BLaER1 treated with 17β-estradiol and CSF1 and Interleukin-3, amounts not matched to agents 10 nM and 100 nM (cell line): ENCODE data around the gene CNN1.

ENCODE experiments used
- H3K27ac ChIP-seq, 11 experiments: shearing (Covaris generic); formaldehyde crosslinking; 2 replicates each; pipeline ENCODE4 v1.8.1; 2022
- H3K27me3 ChIP-seq, 11 experiments: shearing (Covaris generic); formaldehyde crosslinking; 2 replicates each; pipeline ENCODE4 v1.8.1; 2022
- H3K36me3 ChIP-seq, 11 experiments: shearing (Covaris generic); formaldehyde crosslinking; 2 replicates each; pipeline ENCODE4 v1.8.1; 2022
- H3K4me1 ChIP-seq, 10 experiments: shearing (Covaris generic); formaldehyde crosslinking; 2 replicates each; pipeline ENCODE4 v1.8.1; 2022
- H3K4me2 ChIP-seq, 11 experiments: shearing (Covaris generic); formaldehyde crosslinking; 2 replicates each; pipeline ENCODE4 v1.8.1; 2022
- H3K4me3 ChIP-seq, 10 experiments: shearing (Covaris generic); formaldehyde crosslinking; 2 replicates each; pipeline ENCODE4 v1.8.1; 2022
- H3K9ac ChIP-seq, 11 experiments: shearing (Covaris generic); formaldehyde crosslinking; 2 replicates each; pipeline ENCODE4 v1.8.1; 2022
- H3K9me3 ChIP-seq, 11 experiments: shearing (Covaris generic); formaldehyde crosslinking; replicated peaks in 1 of 11; 2 replicates each; pipeline ENCODE4 v1.8.1; 2022
- H4K20me1 ChIP-seq, 11 experiments: shearing (Covaris generic); formaldehyde crosslinking; 2 replicates each; pipeline ENCODE4 v1.8.1; 2022
- Cebpa-rat ChIP-seq, 11 experiments: shearing (Covaris generic); IDR thresholded peaks; 2 replicates each; pipeline ENCODE4 v1.8.1; 2022

CNN1 gene

GRCh38 chr19:11504502-11505031 is 34.1 kb upstream of the CNN1 start:
- peaks cover 0 to 13% (median 0%) of the 10 kb centered on the region in 11 experiments; a peak in 4 of 22 replicates for H4K20me1 ChIP-seq
- no peaks in the 10 kb centered on the region for H3K27me3 ChIP-seq
- peaks cover 0 to 27% (median 4%) of the 10 kb centered on the region in 11 experiments; a peak in 9 of 22 replicates for H3K36me3 ChIP-seq
- H3K4me3 ChIP-seq: peak overlapping the region; percentile 76 to 97 (median 86)
- H3K9me3 ChIP-seq: no peaks in the 10 kb centered on the region
- peak overlapping the region; percentile 82 to 94 (median 89); a peak in 20 of 22 replicates for H3K9ac ChIP-seq
- peak overlapping the region; percentile 73 to 99 (median 91) for H3K4me2 ChIP-seq
- H3K4me1 ChIP-seq: peaks cover 18 to 27% (median 22%) of the 10 kb centered on the region in 10 experiments
- TF ChIP-seq Cebpa-rat (IDR thresholded peaks at IDR 0.05): no peak
- peak overlapping the region in 8 of 11 experiments; percentile 12 to 91 (median 87); a peak in 7 of 22 replicates for H3K27ac ChIP-seq

DNA sequence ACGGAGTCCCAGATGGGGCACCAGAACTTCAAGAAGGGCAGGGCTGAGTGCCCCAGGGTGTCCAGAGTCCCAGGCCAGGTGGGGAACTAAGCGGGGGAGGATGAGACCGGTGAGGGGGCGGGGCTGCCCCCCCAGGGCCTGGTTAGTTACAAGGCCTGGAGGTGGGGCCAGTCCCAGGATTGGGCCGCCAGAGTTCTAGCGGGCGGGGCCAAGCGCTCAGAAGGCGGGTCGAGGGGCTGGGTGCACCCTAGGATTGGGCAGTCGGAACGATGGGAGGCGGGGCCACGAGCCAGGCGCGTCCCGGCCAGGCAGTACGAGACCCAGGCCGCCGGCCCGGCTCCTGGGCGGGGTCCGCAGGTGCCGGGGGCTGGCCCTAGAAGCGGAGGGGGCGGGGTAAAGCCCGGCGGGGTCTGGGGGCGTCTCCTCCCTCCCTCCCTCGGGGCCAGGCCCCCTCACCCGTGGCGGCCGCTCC is 33.6 kb upstream of the CNN1 start:
- H3K9ac ChIP-seq: peak overlapping the region; percentile 82 to 94 (median 89)
- H3K27ac ChIP-seq: peak overlapping the region; percentile 78 to 92 (median 88)
- peaks cover 0 to 8% (median 0%) of the 10 kb centered on the region in 11 experiments; a peak in 3 of 22 replicates for H4K20me1 ChIP-seq
- H3K4me3 ChIP-seq: peak overlapping the region; percentile 76 to 97 (median 86)
- H3K4me1 ChIP-seq: peaks cover 18 to 27% (median 22%) of the 10 kb centered on the region in 10 experiments
- H3K4me2 ChIP-seq: peak overlapping the region; percentile 73 to 99 (median 91)
- no peak for TF ChIP-seq Cebpa-rat (IDR thresholded peaks at IDR 0.05)
- peaks cover 0 to 28% (median 4%) of the 10 kb centered on the region in 11 experiments; a peak in 9 of 22 replicates for H3K36me3 ChIP-seq
- H3K9me3 ChIP-seq: no peaks in the 10 kb centered on the region
- H3K27me3 ChIP-seq: no peaks in the 10 kb centered on the region

DNA sequence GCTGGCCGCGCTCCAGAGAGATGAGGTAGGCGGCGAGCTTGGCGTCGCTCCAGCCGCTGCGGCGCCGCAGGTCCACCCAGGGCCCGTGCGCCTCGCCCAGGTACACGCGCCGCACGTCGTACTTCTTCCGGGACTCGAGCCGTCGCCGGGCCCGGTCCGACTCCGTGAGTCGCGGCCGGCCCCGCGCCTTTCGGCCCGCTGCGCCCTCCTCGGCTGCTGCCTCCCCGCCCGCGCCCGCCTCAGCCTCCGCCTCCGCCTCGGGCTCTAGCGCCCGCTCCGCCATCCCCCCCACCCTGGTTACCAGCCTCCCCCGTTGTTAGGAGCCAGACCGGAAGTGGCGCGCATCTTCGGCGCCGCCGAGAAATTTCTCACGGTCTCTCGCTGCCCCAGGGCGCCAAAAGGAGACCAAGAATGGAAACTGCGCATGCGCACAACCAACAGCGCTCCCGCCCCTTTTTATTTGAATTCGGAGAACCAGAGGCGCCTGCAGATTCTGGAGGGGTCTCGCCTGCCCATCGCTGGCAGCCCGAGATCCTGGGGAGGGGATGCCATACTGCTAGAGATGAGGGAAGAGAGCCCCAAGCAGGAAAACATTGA is 33.0 kb upstream of the CNN1 start, which contains the start of gene ZNF653:
Gene ZNF653 (minus strand): TSS at position 336 of the 597 bp plus-strand sequence. CDS start 53 bp downstream, at position 283.
- Histone ChIP-seq H3K4me2 (peak within 1 kb of the TSS; percentile 88 to 99 (median 91)), H3K9me3 (no peaks in the 10 kb centered on the region), H3K27me3 (no peaks in the 10 kb centered on the region), H3K4me1 (peaks cover 18 to 27% (median 22%) of the 10 kb centered on the region in 10 experiments), H3K27ac (peak within 1 kb of the TSS; percentile 78 to 92 (median 88)), H3K36me3 (peaks cover 0 to 33% (median 6%) of the 10 kb centered on the region in 11 experiments; a peak in 9 of 22 replicates), H4K20me1 (peaks cover 0 to 7% (median 0%) of the 10 kb centered on the region in 11 experiments; a peak in 2 of 22 replicates), H3K9ac (peak within 1 kb of the TSS; percentile 82 to 94 (median 89)), H3K4me3 (peak within 1 kb of the TSS; percentile 76 to 97 (median 86))
- TF ChIP-seq Cebpa-rat (IDR thresholded peaks at IDR 0.05): no peak

DNA sequence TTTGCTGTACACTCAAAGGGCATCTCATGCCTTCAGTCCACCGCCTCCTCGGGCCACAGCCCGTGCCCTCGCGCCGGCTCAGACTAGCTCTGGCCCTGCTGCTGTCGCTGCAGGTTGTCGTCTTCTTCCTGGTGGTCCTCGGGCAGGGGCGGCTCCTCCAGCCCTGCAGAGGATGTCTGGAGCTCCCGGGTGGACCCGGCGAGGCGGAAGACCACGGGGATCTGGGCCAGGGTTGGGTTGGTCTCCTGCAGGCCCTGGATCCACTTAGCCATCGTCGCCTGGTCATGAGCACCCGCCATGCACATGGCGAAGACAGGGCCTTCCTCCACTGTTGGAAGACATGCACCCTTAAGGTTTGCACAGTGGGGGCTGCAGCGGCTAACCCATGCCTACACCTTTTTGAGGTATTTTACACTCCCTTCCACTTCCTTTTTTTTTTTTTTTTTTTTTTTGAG is 32.5 kb upstream of the CNN1 start:
- no peak for TF ChIP-seq Cebpa-rat (IDR thresholded peaks at IDR 0.05)
- no peaks in the 10 kb centered on the region for H3K9me3 ChIP-seq
- peaks cover 18 to 27% (median 22%) of the 10 kb centered on the region in 10 experiments for H3K4me1 ChIP-seq
- peak overlapping the region; percentile 77 to 99 (median 91) for H3K4me2 ChIP-seq
- peaks cover 0 to 33% (median 8%) of the 10 kb centered on the region in 11 experiments; a peak in 16 of 22 replicates for H3K36me3 ChIP-seq
- H4K20me1 ChIP-seq: peaks cover 0 to 7% (median 0%) of the 10 kb centered on the region in 11 experiments; a peak in 2 of 22 replicates
- peak overlapping the region; percentile 82 to 94 (median 89); a peak in 21 of 22 replicates for H3K9ac ChIP-seq
- H3K27ac ChIP-seq: peak overlapping the region in 9 of 11 experiments; percentile 82 to 92 (median 89); a peak in 17 of 22 replicates
- H3K27me3 ChIP-seq: no peaks in the 10 kb centered on the region
- H3K4me3 ChIP-seq: peak overlapping the region; percentile 76 to 97 (median 86)

- H3K4me1 ChIP-seq: peaks cover 18 to 27% (median 22%) of the 10 kb centered on the region in 10 experiments
- H3K4me2 ChIP-seq: peak overlapping the region; percentile 77 to 99 (median 91); a peak in 17 of 22 replicates
- no peaks in the 10 kb centered on the region for H3K27me3 ChIP-seq
- no peak overlapping the region for H3K4me3 ChIP-seq
- no peak for TF ChIP-seq Cebpa-rat (IDR thresholded peaks at IDR 0.05)
- H4K20me1 ChIP-seq: peaks cover 0 to 7% (median 0%) of the 10 kb centered on the region in 11 experiments; a peak in 2 of 22 replicates
- H3K36me3 ChIP-seq: peaks cover 0 to 36% (median 12%) of the 10 kb centered on the region in 11 experiments; a peak in 17 of 22 replicates
- no peak overlapping the region for H3K27ac ChIP-seq
- H3K9ac ChIP-seq: 0 out of 22 replicates have a peak overlapping the region, but pooled peaks of 1 of the 11 experiments have one; percentile 94
- H3K9me3 ChIP-seq: no peaks in the 10 kb centered on the region
Measured at GRCh38 chr19:11506967-11507366, 31.7 kb upstream of the CNN1 start.

- Histone ChIP-seq H3K27me3 (no peaks in the 10 kb centered on the region), H3K4me3 (no peak overlapping the region), H4K20me1 (peaks cover 0 to 7% (median 0%) of the 10 kb centered on the region in 11 experiments; a peak in 3 of 22 replicates), H3K9me3 (no peaks in the 10 kb centered on the region), H3K27ac (no peak overlapping the region), H3K36me3 (peaks cover 3 to 41% (median 18%) of the 10 kb centered on the region in 11 experiments; a peak in 19 of 22 replicates), H3K4me2 (peak overlapping the region in 1 of 11 experiments; percentile 98; a peak in 1 of 22 replicates), H3K4me1 (peaks cover 18 to 27% (median 22%) of the 10 kb centered on the region in 10 experiments), H3K9ac (0 out of 22 replicates have a peak overlapping the region, but pooled peaks of 1 of the 11 experiments have one; percentile 13)
- no peak for TF ChIP-seq Cebpa-rat (IDR thresholded peaks at IDR 0.05)
Measured at GRCh38 chr19:11507370-11508078, 31.1 kb upstream of the CNN1 start.

GRCh38 chr19:11510444-11510843 is 28.2 kb upstream of the CNN1 start:
- no peak overlapping the region for H3K27ac ChIP-seq
- peaks cover 0 to 13% (median 0%) of the 10 kb centered on the region in 11 experiments; a peak in 5 of 22 replicates for H4K20me1 ChIP-seq
- H3K27me3 ChIP-seq: no peaks in the 10 kb centered on the region
- no peak overlapping the region for H3K4me3 ChIP-seq
- no peak for TF ChIP-seq Cebpa-rat (IDR thresholded peaks at IDR 0.05)
- no peak overlapping the region for H3K4me2 ChIP-seq
- H3K9me3 ChIP-seq: no peaks in the 10 kb centered on the region
- no peak overlapping the region for H3K9ac ChIP-seq
- peaks cover 10 to 18% (median 13%) of the 10 kb centered on the region in 10 experiments for H3K4me1 ChIP-seq
- peaks cover 12 to 66% (median 34%) of the 10 kb centered on the region in 11 experiments; a peak in 21 of 22 replicates for H3K36me3 ChIP-seq

GRCh38 chr19:11513946-11514345 is 24.7 kb upstream of the CNN1 start:
- no peak for TF ChIP-seq Cebpa-rat (IDR thresholded peaks at IDR 0.05)
- no peak overlapping the region for H3K27ac ChIP-seq
- H3K9me3 ChIP-seq: no peaks in the 10 kb centered on the region
- H3K36me3 ChIP-seq: peaks cover 25 to 89% (median 62%) of the 10 kb centered on the region in 11 experiments
- H3K4me1 ChIP-seq: no peaks in the 10 kb centered on the region
- H4K20me1 ChIP-seq: peaks cover 0 to 19% (median 5%) of the 10 kb centered on the region in 11 experiments; a peak in 11 of 22 replicates
- no peak overlapping the region for H3K4me2 ChIP-seq
- H3K4me3 ChIP-seq: no peak overlapping the region
- no peaks in the 10 kb centered on the region for H3K27me3 ChIP-seq
- no peak overlapping the region for H3K9ac ChIP-seq
